Prostate gland (tissue), 2 donors: ENCODE results near the gene S100A6.

ENCODE experiments used
- POLR2AphosphoS5 ChIP-seq: sonication (generic); formaldehyde crosslinking; IDR thresholded peaks from one replicate; pipeline ENCODE4 v1.6.1; 2017; ENCODE audit warnings: antibody characterized with exemption
- TF ChIP-seq, protein P1 (sequence below), 4 experiments: fragments of 200-600 bp in 2 of 4; fragments of 450-650 bp in 2 of 4; sonication (generic) in 2 of 4; IDR thresholded peaks; 1 replicate in 3 of 4; 2 replicates in 1 of 4; pipeline ENCODE4 v1.5.1; 2016 to 2019; ENCODE audit warnings: antibody characterized with exemption in 4 of 4, mild to moderate bottlenecking in 2 of 4, moderate library complexity in 2 of 4

DNA sequence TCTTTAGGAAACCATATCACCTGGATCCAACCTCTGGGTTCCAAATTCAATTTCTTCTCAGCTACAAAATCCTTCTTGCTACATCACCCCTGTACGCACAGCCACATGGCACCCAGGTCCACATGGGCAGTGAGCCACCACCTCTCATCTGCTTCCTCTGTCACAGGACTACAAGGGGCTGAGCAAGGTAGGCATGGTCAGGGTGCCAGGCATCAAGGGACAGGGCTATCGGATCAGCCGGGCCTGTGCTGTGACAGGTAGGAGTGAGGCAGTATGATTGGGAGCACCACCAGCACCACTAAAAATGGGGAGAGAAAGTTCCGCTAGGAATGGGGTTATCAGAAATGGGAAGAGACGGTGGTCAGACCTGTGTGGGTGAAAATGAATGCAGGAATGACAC, 29.4 kb downstream of the S100A6 start:
- TF ChIP-seq, protein P1, sequence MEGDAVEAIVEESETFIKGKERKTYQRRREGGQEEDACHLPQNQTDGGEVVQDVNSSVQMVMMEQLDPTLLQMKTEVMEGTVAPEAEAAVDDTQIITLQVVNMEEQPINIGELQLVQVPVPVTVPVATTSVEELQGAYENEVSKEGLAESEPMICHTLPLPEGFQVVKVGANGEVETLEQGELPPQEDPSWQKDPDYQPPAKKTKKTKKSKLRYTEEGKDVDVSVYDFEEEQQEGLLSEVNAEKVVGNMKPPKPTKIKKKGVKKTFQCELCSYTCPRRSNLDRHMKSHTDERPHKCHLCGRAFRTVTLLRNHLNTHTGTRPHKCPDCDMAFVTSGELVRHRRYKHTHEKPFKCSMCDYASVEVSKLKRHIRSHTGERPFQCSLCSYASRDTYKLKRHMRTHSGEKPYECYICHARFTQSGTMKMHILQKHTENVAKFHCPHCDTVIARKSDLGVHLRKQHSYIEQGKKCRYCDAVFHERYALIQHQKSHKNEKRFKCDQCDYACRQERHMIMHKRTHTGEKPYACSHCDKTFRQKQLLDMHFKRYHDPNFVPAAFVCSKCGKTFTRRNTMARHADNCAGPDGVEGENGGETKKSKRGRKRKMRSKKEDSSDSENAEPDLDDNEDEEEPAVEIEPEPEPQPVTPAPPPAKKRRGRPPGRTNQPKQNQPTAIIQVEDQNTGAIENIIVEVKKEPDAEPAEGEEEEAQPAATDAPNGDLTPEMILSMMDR (IDR thresholded peaks at IDR 0.05) = no peak
- TF ChIP-seq POLR2AphosphoS5 = no peak
